HEK293 (cell line): Measurements from ENCODE around the gene AUH.

ENCODE experiments used
- CTCF ChIA-PET: fragments of 350-600 bp; formaldehyde crosslinking; extraction: SDS; loops from one replicate; lab custom pipeline; 2021; ENCODE audit warnings: antibody characterized with exemption; lab: Yijun Ruan, JAX
- POLR2A ChIA-PET: fragments of 300-600 bp; formaldehyde crosslinking; extraction: SDS; loops from one replicate; lab custom pipeline; 2020; ENCODE audit warnings: antibody characterized with exemption, inconsistent platforms; lab: Yijun Ruan, JAX
- H3K27ac ChIP-seq: fragments of 200-500 bp; sonication (Bioruptor generic); 2 replicates; pipeline ENCODE4 v1.5.1; 2014; ENCODE audit warnings: low read depth, low read length, control low read depth, inconsistent platforms; ENCODE audit errors: extremely low read depth
- H3K36me3 ChIP-seq, 2 experiments: fragments of 200-500 bp in 1 of 2; sonication (Bioruptor generic) in 1 of 2; 1 replicate in 1 of 2; 2 replicates in 1 of 2; pipeline ENCODE4 v1.5.1; 2014 to 2017; ENCODE audit warnings: inconsistent platforms in 2 of 2, low read length in 2 of 2; ENCODE audit not compliant: control insufficient read depth in 2 of 2, insufficient read depth in 1 of 2
- H3K4me1 ChIP-seq: fragments of 200-500 bp; sonication (Bioruptor generic); 2 replicates; pipeline ENCODE4 v1.5.1; 2014; ENCODE audit warnings: mild to moderate bottlenecking, low read length, inconsistent platforms; ENCODE audit not compliant: control insufficient read depth, insufficient read depth
- H3K4me3 ChIP-seq: 2 replicates; pipeline ENCODE4 v1.5.1; 2011; ENCODE audit warnings: low read depth, mild to moderate bottlenecking, control low read depth, low read length, moderate library complexity
- H3K9me3 ChIP-seq: fragments of 200-500 bp; sonication (Bioruptor generic); 2 replicates; pipeline ENCODE4 v1.5.1; 2014; ENCODE audit warnings: low read depth, low read length, inconsistent platforms; ENCODE audit not compliant: control insufficient read depth, insufficient read depth
- ATF2 ChIP-seq: fragments of 450-650 bp; formaldehyde crosslinking; IDR thresholded peaks from 2 replicates; pipeline ENCODE4 v1.5.1; 2016; ENCODE audit warnings: missing biosample characterization, missing genetic modification characterization, low read depth
- FEZF1 ChIP-seq: fragments of 450-650 bp; formaldehyde crosslinking; IDR thresholded peaks from 2 replicates; pipeline ENCODE4 v1.5.1; 2016; ENCODE audit warnings: missing biosample characterization, missing genetic modification characterization
- IKZF3 ChIP-seq: fragments of 450-650 bp; IDR thresholded peaks from 2 replicates; pipeline ENCODE4 v1.5.0; 2018; ENCODE audit warnings: missing biosample characterization, mild to moderate bottlenecking, missing genetic modification characterization, moderate library complexity
- WT1 ChIP-seq: fragments of 450-650 bp; formaldehyde crosslinking; IDR thresholded peaks from 2 replicates; pipeline ENCODE4 v1.5.1; 2016; ENCODE audit warnings: missing biosample characterization, missing genetic modification characterization
- ZBTB49 ChIP-seq: fragments of 450-650 bp; formaldehyde crosslinking; IDR thresholded peaks from 2 replicates; pipeline ENCODE4 v1.5.1; 2016; ENCODE audit warnings: missing biosample characterization, missing genetic modification characterization, low read depth
- ZFP69B ChIP-seq: fragments of 450-650 bp; formaldehyde crosslinking; IDR thresholded peaks from 2 replicates; pipeline ENCODE4 v1.5.1; 2016; ENCODE audit warnings: missing biosample characterization, missing genetic modification characterization
- ZNF211 ChIP-seq: fragments of 450-650 bp; formaldehyde crosslinking; IDR thresholded peaks from 2 replicates; pipeline ENCODE4 v1.5.1; 2016; ENCODE audit warnings: low read depth, missing biosample characterization, missing genetic modification characterization
- ZNF292 ChIP-seq: fragments of 450-650 bp; formaldehyde crosslinking; IDR thresholded peaks from 2 replicates; pipeline ENCODE4 v1.5.1; 2016; ENCODE audit warnings: low read depth, missing biosample characterization, missing genetic modification characterization, borderline replicate concordance
- ZNF335 ChIP-seq: fragments of 450-650 bp; formaldehyde crosslinking; conservative IDR thresholded peaks from 2 replicates; pipeline ENCODE4 v1.5.1; 2016; ENCODE audit warnings: missing biosample characterization, missing genetic modification characterization
- ZNF350 ChIP-seq: fragments of 450-650 bp; formaldehyde crosslinking; IDR thresholded peaks from 2 replicates; pipeline ENCODE4 v1.5.0; 2017; ENCODE audit warnings: missing biosample characterization, mild to moderate bottlenecking, missing genetic modification characterization
- ZNF404 ChIP-seq: fragments of 450-650 bp; formaldehyde crosslinking; IDR thresholded peaks from 2 replicates; pipeline ENCODE4 v1.5.1; 2017; ENCODE audit warnings: missing biosample characterization, missing genetic modification characterization
- ZNF692 ChIP-seq: fragments of 450-650 bp; formaldehyde crosslinking; IDR thresholded peaks from 2 replicates; pipeline ENCODE4 v1.5.1; 2016; ENCODE audit warnings: missing biosample characterization, missing genetic modification characterization
- ZNF791 ChIP-seq: fragments of 450-650 bp; formaldehyde crosslinking; IDR thresholded peaks from 2 replicates; pipeline ENCODE4 v1.5.1; 2016; ENCODE audit warnings: missing biosample characterization, missing genetic modification characterization
- TF ChIP-seq, protein P1 (sequence below): fragments of 450-650 bp; formaldehyde crosslinking; IDR thresholded peaks from 2 replicates; pipeline ENCODE4 v1.5.1; 2016; ENCODE audit warnings: missing biosample characterization, missing genetic modification characterization
- TF ChIP-seq, protein P2 (sequence below): fragments of 450-650 bp; formaldehyde crosslinking; IDR thresholded peaks from 2 replicates; pipeline ENCODE4 v1.5.1; 2016; ENCODE audit warnings: missing biosample characterization, missing genetic modification characterization

Gene AUH

GRCh38 chr9:91265514-91265913 lies 96.2 kb downstream of the AUH start:
- CTCF ChIA-PET = interaction anchor here (0.5 to 0.6 kb wide), 2 partner anchors 16 to 70 kb away, joined by 3 to 4 read pairs; no protein-coding TSS in a partner anchor
- TF ChIP-seq ATF2 (tag by site-specific recombination) (no peak), ZBTB49 (tag by site-specific recombination) (no peak), ZNF292 (tag by site-specific recombination) (no peak), IKZF3 (tag by site-specific recombination) (no peak)
- TF ChIP-seq, protein P1, sequence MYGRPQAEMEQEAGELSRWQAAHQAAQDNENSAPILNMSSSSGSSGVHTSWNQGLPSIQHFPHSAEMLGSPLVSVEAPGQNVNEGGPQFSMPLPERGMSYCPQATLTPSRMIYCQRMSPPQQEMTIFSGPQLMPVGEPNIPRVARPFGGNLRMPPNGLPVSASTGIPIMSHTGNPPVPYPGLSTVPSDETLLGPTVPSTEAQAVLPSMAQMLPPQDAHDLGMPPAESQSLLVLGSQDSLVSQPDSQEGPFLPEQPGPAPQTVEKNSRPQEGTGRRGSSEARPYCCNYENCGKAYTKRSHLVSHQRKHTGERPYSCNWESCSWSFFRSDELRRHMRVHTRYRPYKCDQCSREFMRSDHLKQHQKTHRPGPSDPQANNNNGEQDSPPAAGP = no peak

DNA sequence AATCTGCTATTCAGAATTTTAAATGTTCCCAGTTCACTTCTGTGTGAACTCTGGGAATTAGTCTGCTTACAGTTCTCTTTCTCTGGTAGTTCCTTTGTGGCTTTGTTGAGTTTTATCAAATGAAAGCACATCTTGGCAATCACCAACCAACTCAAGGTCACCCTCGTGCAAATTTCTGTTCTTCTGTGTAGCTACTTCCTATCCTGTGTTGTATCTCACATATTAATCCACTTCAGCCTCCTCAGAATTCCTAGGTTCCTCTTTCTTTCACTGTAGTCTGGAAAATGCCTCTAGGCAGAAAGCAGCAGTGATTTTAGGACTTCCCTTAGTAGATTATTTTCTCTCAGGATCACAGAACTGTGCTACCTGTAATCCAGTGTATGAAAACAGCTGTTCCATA lies 100.3 kb downstream of the AUH start:
- ChIA-PET POLR2A (no interaction called here), CTCF (no interaction called here)
- Histone ChIP-seq H3K4me3 (no peak overlapping the region), H3K27ac (no peak overlapping the region), H3K36me3 (no peaks in the 10 kb centered on the region), H3K9me3 (no peaks in the 10 kb centered on the region), H3K4me1 (no peaks in the 10 kb centered on the region)
- TF ChIP-seq ZFP69B (tag by site-specific recombination) = no peak
- no peak for TF ChIP-seq ZNF404 (tag by site-specific recombination)
- TF ChIP-seq ZNF791 (tag by site-specific recombination) = no peak
- no peak for TF ChIP-seq WT1 (tag by site-specific recombination)
- no peak for TF ChIP-seq ZNF350
- no peak for TF ChIP-seq ZBTB49 (tag by site-specific recombination)
- no peak for TF ChIP-seq ZNF335 (tag by site-specific recombination)
- no peak for TF ChIP-seq FEZF1 (tag by site-specific recombination)
- TF ChIP-seq, protein P2, sequence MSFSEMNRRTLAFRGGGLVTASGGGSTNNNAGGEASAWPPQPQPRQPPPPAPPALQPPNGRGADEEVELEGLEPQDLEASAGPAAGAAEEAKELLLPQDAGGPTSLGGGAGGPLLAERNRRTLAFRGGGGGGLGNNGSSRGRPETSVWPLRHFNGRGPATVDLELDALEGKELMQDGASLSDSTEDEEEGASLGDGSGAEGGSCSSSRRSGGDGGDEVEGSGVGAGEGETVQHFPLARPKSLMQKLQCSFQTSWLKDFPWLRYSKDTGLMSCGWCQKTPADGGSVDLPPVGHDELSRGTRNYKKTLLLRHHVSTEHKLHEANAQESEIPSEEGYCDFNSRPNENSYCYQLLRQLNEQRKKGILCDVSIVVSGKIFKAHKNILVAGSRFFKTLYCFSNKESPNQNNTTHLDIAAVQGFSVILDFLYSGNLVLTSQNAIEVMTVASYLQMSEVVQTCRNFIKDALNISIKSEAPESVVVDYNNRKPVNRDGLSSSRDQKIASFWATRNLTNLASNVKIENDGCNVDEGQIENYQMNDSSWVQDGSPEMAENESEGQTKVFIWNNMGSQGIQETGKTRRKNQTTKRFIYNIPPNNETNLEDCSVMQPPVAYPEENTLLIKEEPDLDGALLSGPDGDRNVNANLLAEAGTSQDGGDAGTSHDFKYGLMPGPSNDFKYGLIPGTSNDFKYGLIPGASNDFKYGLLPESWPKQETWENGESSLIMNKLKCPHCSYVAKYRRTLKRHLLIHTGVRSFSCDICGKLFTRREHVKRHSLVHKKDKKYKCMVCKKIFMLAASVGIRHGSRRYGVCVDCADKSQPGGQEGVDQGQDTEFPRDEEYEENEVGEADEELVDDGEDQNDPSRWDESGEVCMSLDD (tag by site-specific recombination) = no peak
- no peak for TF ChIP-seq ZNF211 (tag by site-specific recombination)
- TF ChIP-seq ZNF692 (tag by site-specific recombination) = no peak

More at GRCh38 chr9:91265514-91265913, 96.2 kb downstream of the AUH start:
- no peaks in the 10 kb centered on the region for H3K9me3 ChIP-seq
- no peak overlapping the region for H3K4me3 ChIP-seq
- no peak overlapping the region for H3K27ac ChIP-seq
- POLR2A ChIA-PET = no interaction called here
- H3K4me1 ChIP-seq = no peaks in the 10 kb centered on the region
- no peaks in the 10 kb centered on the region for H3K36me3 ChIP-seq
